ENCODE measurements around the gene RIC1.

DNA sequence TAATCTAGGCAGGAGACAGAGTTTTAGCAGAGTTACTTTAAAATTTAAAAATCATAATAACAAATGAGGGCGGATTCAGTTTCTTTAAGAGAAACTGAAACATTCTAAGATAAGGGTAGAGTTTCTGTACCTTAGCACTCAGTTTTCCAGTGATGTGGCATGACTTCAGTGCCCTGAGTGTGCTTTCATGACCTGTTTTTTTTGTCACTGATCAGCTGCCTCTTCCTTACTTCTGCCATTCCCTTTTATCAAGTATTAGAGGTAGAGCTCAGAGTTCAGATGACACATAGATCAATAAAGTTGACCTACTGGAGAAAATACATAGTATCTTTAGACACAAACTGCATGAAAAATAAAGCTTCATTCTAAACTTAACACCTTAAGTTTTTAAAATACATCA is 121.7 kb downstream of the RIC1 start:
- TF ChIP-seq EZH2 (IDR thresholded peaks at IDR 0.05; ENCODE audit: low read length, missing control alignments) = no peak
- no peak for TF ChIP-seq CTCF (conservative IDR thresholded peaks at IDR 0.05 in 1 of 2, IDR thresholded peaks at IDR 0.05 in 1 of 2; ENCODE audit: low read depth in 1 of 2, low read length in 2 of 2)
